Lung (tissue), 12 donors: ENCODE results near the gene OSMR. TPM values are rescaled to one million over a fixed set of nuclear protein-coding genes. Genes with fewer than 3 reads are reported as not detected.

ENCODE experiments used
- ATAC-seq: fragments of 200-7000 bp; cut with Tn5 transposase; one replicate; pipeline ENCODE4 v1.9.1; 2020; ENCODE audit warnings: moderate number of reproducible peaks; ENCODE audit not compliant: insufficient read depth, low FRiP score
- DNase-seq, 3 donors: peaks; one replicate each; pipeline ENCODE4 v3.0.0-alpha.2; 2013 to 2017
- H3K27ac ChIP-seq, 2 donors: one replicate each; pipeline ENCODE4 v1.5.1; 2013; ENCODE audit warnings: mild to moderate bottlenecking in 2 of 2, moderate library complexity in 2 of 2, control low read depth in 1 of 2, inconsistent platforms in 1 of 2, low read depth in 1 of 2, low read length in 1 of 2
- H3K27me3 ChIP-seq, 3 donors: one replicate each; pipeline ENCODE4 v1.5.1; 2013; ENCODE audit warnings: low read length in 2 of 3; ENCODE audit not compliant: control insufficient read depth in 3 of 3, insufficient read depth in 3 of 3
- H3K36me3 ChIP-seq, 4 donors: one replicate each; pipeline ENCODE4 v1.5.1; 2013; ENCODE audit warnings: low read length in 4 of 4, mild to moderate bottlenecking in 1 of 4, moderate library complexity in 1 of 4; ENCODE audit not compliant: control insufficient read depth in 4 of 4, insufficient read depth in 4 of 4
- H3K4me1 ChIP-seq, 5 donors: one replicate each; pipeline ENCODE4 v1.5.1; 2013; ENCODE audit warnings: low read length in 5 of 5, mild to moderate bottlenecking in 2 of 5, moderate library complexity in 1 of 5; ENCODE audit not compliant: control insufficient read depth in 5 of 5, insufficient read depth in 5 of 5
- H3K4me3 ChIP-seq: one replicate; pipeline ENCODE4 v1.5.1; 2013; ENCODE audit warnings: mild to moderate bottlenecking, control low read depth, moderate library complexity
- H3K9ac ChIP-seq, 2 donors: one replicate each; pipeline ENCODE4 v1.5.1; 2013; ENCODE audit warnings: low read length in 2 of 2, control low read depth in 1 of 2; ENCODE audit not compliant: insufficient read depth in 1 of 2
- H3K9me3 ChIP-seq, 4 donors: one replicate each; pipeline ENCODE4 v1.5.1; 2013; ENCODE audit warnings: low read length in 3 of 4, mild to moderate bottlenecking in 1 of 4, moderate library complexity in 1 of 4; ENCODE audit not compliant: control insufficient read depth in 4 of 4, insufficient read depth in 3 of 4
- CTCF ChIP-seq: IDR thresholded peaks from 2 replicates; pipeline ENCODE4 v1.5.1; 2012; ENCODE audit warnings: mild to moderate bottlenecking; ENCODE audit errors: control extremely low read depth, extremely low read depth
- WGBS, 2 donors: extraction: QIAGEN DNeasy Blood & Tissue Kit; methylation state at CpG; one replicate each; pipeline ENCODE4 v1.1.7; 2013; 5-methylcytosine and 5-hydroxymethylcytosine counted together
- polyA plus RNA-seq, 2 donors: library from polyadenylated mRNA; stranded (reverse); fragments of 200-250 nt; gene quantifications; one replicate each; pipeline ENCODE4 v1.2.1, GENCODE V29; 2013
- total RNA-seq, 2 donors: library from RNA; depleted of rRNA in 1 of 2; stranded (reverse); fragments of >200 nt in 1 of 2; gene quantifications; one replicate each; pipeline ENCODE4 v1.2.1, GENCODE V29; 2014 to 2021
- donor health status: control.
- donor health status: control.
- donor health status: Bipolar disorder and iron deficiency.
- donor health status: healthy.
- donor health status: DM: yes; HTN: yes; CAD: no.

OSMR gene
- total and polyA plus RNA-seq, 4 donors = 15.4 to 72.8 (median 57.4) TPM

- Histone ChIP-seq H3K4me1 (peaks cover 0 to 5% (median 0%) of the 10 kb centered on the region in 5 donors), H3K36me3 (peaks cover 16 to 25% (median 20%) of the 10 kb centered on the region in 4 donors), H3K9ac (no peak overlapping the region), H3K9me3 (no peaks in the 10 kb centered on the region), H3K27me3 (no peaks in the 10 kb centered on the region), H3K27ac (no peak overlapping the region), H3K4me3 (no peak overlapping the region)
- 67 to 81% methylated on average over 3 of the region's 3 CpGs for WGBS, 2 donors
- no peak for TF ChIP-seq CTCF
- no peak for DNase-seq
- no peak for ATAC-seq
Measured at GRCh38 chr5:38885208-38885607, 39.4 kb downstream of the OSMR start.

- H3K4me3 ChIP-seq = no peak overlapping the region
- H3K9me3 ChIP-seq = no peaks in the 10 kb centered on the region
- TF ChIP-seq CTCF = no peak
- no peak for ATAC-seq
- no peaks in the 10 kb centered on the region for H3K27me3 ChIP-seq
- 57 to 69% methylated on average over 8 of the region's 8 CpGs for WGBS, 2 donors
- peaks cover 15 to 21% (median 16%) of the 10 kb centered on the region in 4 donors for H3K36me3 ChIP-seq
- no peak overlapping the region for H3K9ac ChIP-seq
- peaks cover 0 to 4% (median 0%) of the 10 kb centered on the region in 5 donors for H3K4me1 ChIP-seq
- no peak overlapping the region for H3K27ac ChIP-seq
- DNase-seq = no peak
Measured at GRCh38 chr5:38888041-38888440, 42.2 kb downstream of the OSMR start.

- Histone ChIP-seq H3K27me3 (no peaks in the 10 kb centered on the region), H3K4me1 (peaks cover 0 to 4% (median 0%) of the 10 kb centered on the region in 5 donors), H3K9me3 (no peaks in the 10 kb centered on the region), H3K9ac (no peak overlapping the region), H3K36me3 (peaks cover 11 to 19% (median 13%) of the 10 kb centered on the region in 4 donors), H3K27ac (no peak overlapping the region), H3K4me3 (no peak overlapping the region)
- no peak for DNase-seq
- WGBS, 2 donors = 93 to 94% methylated on average over 1 of the region's 1 CpG
- TF ChIP-seq CTCF = no peak
- ATAC-seq = no peak
Measured at GRCh38 chr5:38889424-38889823, 43.6 kb downstream of the OSMR start.

GRCh38 chr5:38891563-38891962 is 45.8 kb downstream of the OSMR start:
- no peak for ATAC-seq
- no peaks in the 10 kb centered on the region for H3K27me3 ChIP-seq
- WGBS, 2 donors = 88 to 91% methylated on average over 6 of the region's 6 CpGs
- no peaks in the 10 kb centered on the region for H3K4me1 ChIP-seq
- DNase-seq = no peak
- no peak for TF ChIP-seq CTCF
- peaks cover 2 to 7% (median 2%) of the 10 kb centered on the region in 4 donors for H3K36me3 ChIP-seq
- H3K9me3 ChIP-seq = peaks cover 0 to 6% (median 1%) of the 10 kb centered on the region in 4 donors
- no peak overlapping the region for H3K9ac ChIP-seq
- no peak overlapping the region for H3K4me3 ChIP-seq
- H3K27ac ChIP-seq = no peak overlapping the region
